HS-27A (cell line): ENCODE results near the gene SDCCAG8.

Experiments
- DNase-seq: peaks from one replicate; pipeline ENCODE4 v3.0.0-alpha.2; 2012; ENCODE audit warnings: low read depth, missing footprints

SDCCAG8 gene

GRCh38 chr1:243254233-243254926, 1.5 kb upstream of the SDCCAG8 start:
- DNase-seq = no peak

- DNase-seq = peak; percentile 95
Measured at GRCh38 chr1:243254927-243255790, 682 bp upstream of the SDCCAG8 start, which contains the start of gene CEP170. Gene CEP170, minus strand, starts transcription at chr1:243255281. Its CDS starts 30,001 bp downstream, at chr1:243225280.

GRCh38 chr1:243256590-243256989, 749 bp downstream of the SDCCAG8 start:
- no peak for DNase-seq

GRCh38 chr1:243257189-243257588, 1.3 kb downstream of the SDCCAG8 start:
- DNase-seq = no peak

GRCh38 chr1:243258731-243259130, 2.9 kb downstream of the SDCCAG8 start:
- no peak for DNase-seq

GRCh38 chr1:243260221-243260880, 4.5 kb downstream of the SDCCAG8 start:
- no peak for DNase-seq

GRCh38 chr1:243261390-243261789, 5.5 kb downstream of the SDCCAG8 start:
- no peak for DNase-seq

GRCh38 chr1:243264717-243265116, 8.9 kb downstream of the SDCCAG8 start:
- DNase-seq = no peak

GRCh38 chr1:243266231-243266630, 10.4 kb downstream of the SDCCAG8 start:
- no peak for DNase-seq

- no peak for DNase-seq
Measured at GRCh38 chr1:243267471-243267880, 11.6 kb downstream of the SDCCAG8 start.

GRCh38 chr1:243267914-243268653, 12.2 kb downstream of the SDCCAG8 start:
- DNase-seq = peak; percentile 81

GRCh38 chr1:243268751-243269460, 13.1 kb downstream of the SDCCAG8 start:
- DNase-seq = no peak

GRCh38 chr1:243269461-243269801, 13.6 kb downstream of the SDCCAG8 start:
- DNase-seq = no peak

- DNase-seq = no peak
Measured at GRCh38 chr1:243270097-243270864, 14.4 kb downstream of the SDCCAG8 start.

GRCh38 chr1:243271996-243272395, 16.2 kb downstream of the SDCCAG8 start:
- DNase-seq = no peak

GRCh38 chr1:243272401-243272800, 16.6 kb downstream of the SDCCAG8 start:
- no peak for DNase-seq

GRCh38 chr1:243273506-243273905, 17.7 kb downstream of the SDCCAG8 start:
- DNase-seq = no peak

- no peak for DNase-seq
Measured at GRCh38 chr1:243273945-243274344, 18.1 kb downstream of the SDCCAG8 start.

- no peak for DNase-seq
Measured at GRCh38 chr1:243275316-243275715, 19.5 kb downstream of the SDCCAG8 start.

- no peak for DNase-seq
Measured at GRCh38 chr1:243280571-243281129, 24.8 kb downstream of the SDCCAG8 start.
